MV-4-11 (cell line): ENCODE results near the gene SSBP2.
"Not testable (repeated sequence)": the region's sequence is repeated elsewhere in the genome, so short reads cannot be mapped to it uniquely, and the experiment has no call there.

Experiments used
- DNase-seq: peaks from one replicate; lab custom pipeline; 2025; lab: John Stamatoyannopoulos, UW

The SSBP2 gene

GRCh38 chr5:81657386-81657785 is 93.5 kb downstream of the SSBP2 start:
- DNase-seq: no peak

- no peak for DNase-seq
These were observed 94.1 kb downstream of the SSBP2 start for GRCh38 chr5:81656783-81657182.

- no peak for DNase-seq
These were observed 99.9 kb downstream of the SSBP2 start for GRCh38 chr5:81650987-81651386.

- DNase-seq: no peak
These were observed 104.4 kb downstream of the SSBP2 start for GRCh38 chr5:81646469-81646995.

GRCh38 chr5:81642210-81642609 is 108.7 kb downstream of the SSBP2 start:
- DNase-seq: no peak

- DNase-seq: no peak
These were observed 111.3 kb downstream of the SSBP2 start for GRCh38 chr5:81639556-81639955.

- no peak for DNase-seq
These were observed 112.4 kb downstream of the SSBP2 start for GRCh38 chr5:81638471-81638870.

GRCh38 chr5:81633891-81634290 is 117.0 kb downstream of the SSBP2 start:
- no peak for DNase-seq

GRCh38 chr5:81633471-81633870 is 117.4 kb downstream of the SSBP2 start:
- DNase-seq: no peak

GRCh38 chr5:81632679-81633078 is 118.2 kb downstream of the SSBP2 start:
- no peak for DNase-seq

GRCh38 chr5:81631621-81632020 is 119.3 kb downstream of the SSBP2 start:
- no peak for DNase-seq

GRCh38 chr5:81631124-81631523 is 119.8 kb downstream of the SSBP2 start:
- peak; percentile 4 for DNase-seq

GRCh38 chr5:81630684-81631083 is 120.2 kb downstream of the SSBP2 start:
- DNase-seq: no peak

GRCh38 chr5:81629986-81630385 is 120.9 kb downstream of the SSBP2 start:
- DNase-seq: no peak

- not testable (repeated sequence) for DNase-seq
These were observed 122.8 kb downstream of the SSBP2 start for GRCh38 chr5:81628061-81628460.

GRCh38 chr5:81626524-81626923 is 124.4 kb downstream of the SSBP2 start:
- no peak for DNase-seq

GRCh38 chr5:81609810-81610375 is 141.0 kb downstream of the SSBP2 start:
- no peak for DNase-seq

GRCh38 chr5:81608976-81609375 is 141.9 kb downstream of the SSBP2 start:
- no peak for DNase-seq

GRCh38 chr5:81607693-81608092 is 143.2 kb downstream of the SSBP2 start:
- no peak for DNase-seq

GRCh38 chr5:81606150-81606549 is 144.7 kb downstream of the SSBP2 start:
- peak; percentile 17 for DNase-seq

- DNase-seq: no peak
These were observed 145.6 kb downstream of the SSBP2 start for GRCh38 chr5:81605299-81605698.

- no peak for DNase-seq
These were observed 146.7 kb downstream of the SSBP2 start for GRCh38 chr5:81604193-81604592.

- DNase-seq: no peak
These were observed 149.0 kb downstream of the SSBP2 start for GRCh38 chr5:81601919-81602318.

GRCh38 chr5:81592085-81592484 is 158.8 kb downstream of the SSBP2 start:
- DNase-seq: not testable (repeated sequence)
